ENCODE measurements around the gene MBNL1. TPM values are rescaled to one million over a fixed set of nuclear protein-coding genes. Genes with fewer than 3 reads are reported as not detected.

Gene MBNL1
- polyA plus RNA-seq, 1 donor (not counting 4 experiments of a cell fraction or from before 2014, with no cell fraction given), result 58.3 TPM

DNA sequence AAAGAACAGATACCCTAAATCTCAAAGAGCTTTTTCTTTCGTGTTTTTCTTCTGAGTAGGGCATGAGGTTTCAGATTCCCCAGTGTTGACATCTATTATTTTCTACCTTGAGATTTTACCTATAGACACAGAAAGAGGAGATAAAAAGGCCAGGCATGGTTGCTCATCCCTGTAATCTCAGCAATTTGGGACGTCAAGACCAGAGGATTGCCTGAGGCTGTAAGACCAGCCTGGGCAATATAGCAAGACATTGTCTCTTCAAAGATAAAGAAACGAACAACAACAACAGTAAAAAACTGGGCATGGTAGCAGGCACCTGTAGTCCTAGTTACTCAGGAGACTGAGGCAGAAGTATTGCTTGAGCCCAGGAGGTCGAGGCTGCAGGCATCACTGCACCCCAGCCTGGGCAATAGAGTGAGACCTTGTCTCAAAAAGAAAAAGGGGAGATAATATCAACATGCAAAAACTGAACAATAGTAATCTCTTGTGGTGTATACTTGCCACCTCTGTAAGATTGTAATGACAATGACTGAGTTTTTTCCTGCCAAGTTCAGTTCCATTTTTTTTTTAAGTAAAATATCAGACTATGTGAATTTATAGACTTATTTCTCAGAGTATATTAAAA lies 71.3 kb downstream of the MBNL1 start:
- Histone ChIP-seq H4K20me1 (ENCODE audit: control insufficient read depth, extremely low read depth, insufficient read depth, low read length) (no peaks in the 10 kb centered on the region), H3K4me2 (ENCODE audit: control insufficient read depth, extremely low read depth, insufficient read depth, low read depth, low read length) (no peak overlapping the region), H3K9me3 (ENCODE audit: control insufficient read depth, low read depth, low read length) (no peaks in the 10 kb centered on the region), H3K4me3 (ENCODE audit: control insufficient read depth in 2 of 3, extremely low read depth in 1 of 3, insufficient read depth in 2 of 3, low read depth in 1 of 3, low read length in 3 of 3) (no peak overlapping the region), H3K4me1 (ENCODE audit: control insufficient read depth, extremely low read depth, insufficient read depth, low read length) (no peaks in the 10 kb centered on the region), H3K9ac (ENCODE audit: control insufficient read depth, extremely low read depth, insufficient read depth, low read length) (no peak overlapping the region), H3K27me3 (ENCODE audit: control insufficient read depth, extremely low read depth, insufficient read depth, low read length) (no peaks in the 10 kb centered on the region), H3K79me2 (ENCODE audit: control insufficient read depth, insufficient read depth, low read length) (peaks cover 33% of the 10 kb centered on the region), H2AFZ (ENCODE audit: control insufficient read depth, low read length) (no peak overlapping the region), H3K9me1 (ENCODE audit: control insufficient read depth, extremely low read depth, insufficient read depth, low read length) (no peaks in the 10 kb centered on the region), H3K36me3 (ENCODE audit: control insufficient read depth in 2 of 2, extremely low read depth in 1 of 2, insufficient read depth in 2 of 2, low read length in 2 of 2) (peaks cover 11 to 12% of the 10 kb centered on the region in 2 experiments), H3K27ac (ENCODE audit: control insufficient read depth, insufficient read depth, low read length) (no peak overlapping the region)
- DNase-seq (ENCODE audit: low read depth, low spot score) (no peak), FAIRE-seq (no peak)
- TF ChIP-seq, protein P1, sequence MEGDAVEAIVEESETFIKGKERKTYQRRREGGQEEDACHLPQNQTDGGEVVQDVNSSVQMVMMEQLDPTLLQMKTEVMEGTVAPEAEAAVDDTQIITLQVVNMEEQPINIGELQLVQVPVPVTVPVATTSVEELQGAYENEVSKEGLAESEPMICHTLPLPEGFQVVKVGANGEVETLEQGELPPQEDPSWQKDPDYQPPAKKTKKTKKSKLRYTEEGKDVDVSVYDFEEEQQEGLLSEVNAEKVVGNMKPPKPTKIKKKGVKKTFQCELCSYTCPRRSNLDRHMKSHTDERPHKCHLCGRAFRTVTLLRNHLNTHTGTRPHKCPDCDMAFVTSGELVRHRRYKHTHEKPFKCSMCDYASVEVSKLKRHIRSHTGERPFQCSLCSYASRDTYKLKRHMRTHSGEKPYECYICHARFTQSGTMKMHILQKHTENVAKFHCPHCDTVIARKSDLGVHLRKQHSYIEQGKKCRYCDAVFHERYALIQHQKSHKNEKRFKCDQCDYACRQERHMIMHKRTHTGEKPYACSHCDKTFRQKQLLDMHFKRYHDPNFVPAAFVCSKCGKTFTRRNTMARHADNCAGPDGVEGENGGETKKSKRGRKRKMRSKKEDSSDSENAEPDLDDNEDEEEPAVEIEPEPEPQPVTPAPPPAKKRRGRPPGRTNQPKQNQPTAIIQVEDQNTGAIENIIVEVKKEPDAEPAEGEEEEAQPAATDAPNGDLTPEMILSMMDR (optimal IDR thresholded peaks at IDR 0.05 in 1 of 3, IDR thresholded peaks at IDR 0.05 in 1 of 3, conservative IDR thresholded peaks at IDR 0.05 in 1 of 3; ENCODE audit: extremely low read depth in 1 of 3, insufficient read depth in 2 of 3, low read length in 3 of 3), result no peak
- no peak for TF ChIP-seq EZH2 (IDR thresholded peaks at IDR 0.05; ENCODE audit: low read length)
- dilution Hi-C loops (cut with MboI; ENCODE audit: extremely low pct_ligation_motif_present, low sequenced_read_pairs), result no loop called here

DNA sequence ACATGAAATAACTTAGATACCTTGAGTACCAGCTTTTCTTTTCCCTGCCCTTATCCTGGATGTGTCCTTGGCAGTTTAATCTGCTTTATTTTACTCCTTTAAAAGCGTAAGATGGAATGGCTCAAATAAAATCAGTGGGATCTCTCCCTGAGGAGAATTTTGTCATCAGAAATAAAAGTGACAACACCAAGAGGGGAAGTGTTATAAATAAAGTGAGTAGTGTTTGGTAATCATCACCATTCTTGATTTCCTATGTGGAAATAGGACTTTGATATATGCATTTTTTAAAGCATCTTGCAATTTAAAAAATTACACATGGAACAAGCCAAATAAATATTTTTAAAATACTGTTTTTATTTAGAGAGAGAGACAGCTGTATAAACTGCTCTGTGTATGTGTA lies 76.5 kb downstream of the MBNL1 start:
- H3K4me1 ChIP-seq (ENCODE audit: control insufficient read depth, extremely low read depth, insufficient read depth, low read length), result peaks cover 20% of the 10 kb centered on the region
- no peaks in the 10 kb centered on the region for H4K20me1 ChIP-seq (ENCODE audit: control insufficient read depth, extremely low read depth, insufficient read depth, low read length)
- no peak overlapping the region for H2AFZ ChIP-seq (ENCODE audit: control insufficient read depth, low read length)
- no peak overlapping the region for H3K4me2 ChIP-seq (ENCODE audit: control insufficient read depth, extremely low read depth, insufficient read depth, low read depth, low read length)
- peaks cover 4 to 7% of the 10 kb centered on the region in 2 experiments for H3K36me3 ChIP-seq (ENCODE audit: control insufficient read depth in 2 of 2, extremely low read depth in 1 of 2, insufficient read depth in 2 of 2, low read length in 2 of 2)
- H3K4me3 ChIP-seq (ENCODE audit: control insufficient read depth in 2 of 3, extremely low read depth in 1 of 3, insufficient read depth in 2 of 3, low read depth in 1 of 3, low read length in 3 of 3), result no peak overlapping the region
- no peaks in the 10 kb centered on the region for H3K9me3 ChIP-seq (ENCODE audit: control insufficient read depth, low read depth, low read length)
- peaks cover 29% of the 10 kb centered on the region for H3K79me2 ChIP-seq (ENCODE audit: control insufficient read depth, insufficient read depth, low read length)
- TF ChIP-seq EZH2 (IDR thresholded peaks at IDR 0.05; ENCODE audit: low read length), result no peak
- TF ChIP-seq, protein P1 (optimal IDR thresholded peaks at IDR 0.05 in 1 of 3, IDR thresholded peaks at IDR 0.05 in 1 of 3, conservative IDR thresholded peaks at IDR 0.05 in 1 of 3; ENCODE audit: extremely low read depth in 1 of 3, insufficient read depth in 2 of 3, low read length in 3 of 3), result no peak
- H3K9ac ChIP-seq (ENCODE audit: control insufficient read depth, extremely low read depth, insufficient read depth, low read length), result no peak overlapping the region
- dilution Hi-C loops (cut with MboI; ENCODE audit: extremely low pct_ligation_motif_present, low sequenced_read_pairs), result no loop called here
- H3K27me3 ChIP-seq (ENCODE audit: control insufficient read depth, extremely low read depth, insufficient read depth, low read length), result no peaks in the 10 kb centered on the region
- DNase-seq (ENCODE audit: low read depth, low spot score), result no peak
- H3K27ac ChIP-seq (ENCODE audit: control insufficient read depth, insufficient read depth, low read length), result no peak overlapping the region
- no peaks in the 10 kb centered on the region for H3K9me1 ChIP-seq (ENCODE audit: control insufficient read depth, extremely low read depth, insufficient read depth, low read length)
- no peak for FAIRE-seq
